ENCODE measurements around the gene COMMD9. TPM values are rescaled to one million over a fixed set of nuclear protein-coding genes. Genes with fewer than 3 reads are reported as not detected.

Gene COMMD9
- polyA plus RNA-seq, 3 donors: 22.2 to 45.5 (median 40.8) TPM

DNA sequence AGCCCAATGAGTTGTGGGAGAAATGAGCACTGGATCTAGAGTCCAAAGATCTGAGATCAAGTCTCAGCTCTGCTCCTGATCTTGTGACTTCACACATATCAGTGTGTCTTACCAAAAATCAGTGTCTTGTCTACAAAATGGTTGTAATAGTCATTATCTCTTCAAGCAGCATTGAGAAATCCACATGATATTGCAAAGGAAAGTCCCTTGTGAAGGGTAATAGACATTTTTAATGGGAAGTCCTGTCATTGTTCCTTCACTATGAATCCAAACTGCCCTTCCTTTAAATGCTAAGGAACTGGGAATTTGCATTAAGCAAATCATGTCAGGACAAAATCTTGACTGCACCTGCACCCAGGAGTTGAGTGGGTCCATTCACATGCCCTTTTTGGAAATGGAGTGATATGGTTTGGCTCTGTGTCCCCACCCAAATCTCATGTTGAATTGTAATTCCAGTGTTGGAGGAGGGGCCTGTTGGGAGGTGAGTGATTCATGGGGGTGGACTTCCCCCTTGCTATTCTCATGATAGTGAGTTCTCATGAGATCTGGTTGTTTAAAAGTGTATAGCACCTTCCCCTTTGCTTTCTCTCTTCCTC lies 51.1 kb downstream of the COMMD9 start:
- no peak overlapping the region for H3K27ac ChIP-seq (ENCODE audit: low read depth, low read length)

DNA sequence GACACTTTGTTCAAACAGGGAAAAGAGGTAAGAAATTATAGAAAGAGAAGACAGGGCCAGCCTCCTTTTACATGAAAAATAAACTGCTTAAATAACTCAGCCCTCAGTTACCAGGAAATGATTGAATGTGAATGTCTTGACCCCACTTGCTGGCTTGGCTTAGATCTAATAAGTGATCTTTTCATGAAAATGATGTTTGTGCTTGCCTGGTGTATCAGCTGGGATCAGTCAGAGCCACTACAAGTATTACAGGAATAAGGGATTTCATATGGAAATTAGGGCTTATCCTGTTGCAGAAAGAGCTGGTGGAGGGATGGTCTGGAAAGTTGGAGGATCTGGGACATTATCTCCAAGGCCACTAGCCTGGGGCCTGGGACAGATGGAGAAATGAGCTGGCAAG lies 51.8 kb downstream of the COMMD9 start:
- H3K27ac ChIP-seq (ENCODE audit: low read depth, low read length): no peak overlapping the region

DNA sequence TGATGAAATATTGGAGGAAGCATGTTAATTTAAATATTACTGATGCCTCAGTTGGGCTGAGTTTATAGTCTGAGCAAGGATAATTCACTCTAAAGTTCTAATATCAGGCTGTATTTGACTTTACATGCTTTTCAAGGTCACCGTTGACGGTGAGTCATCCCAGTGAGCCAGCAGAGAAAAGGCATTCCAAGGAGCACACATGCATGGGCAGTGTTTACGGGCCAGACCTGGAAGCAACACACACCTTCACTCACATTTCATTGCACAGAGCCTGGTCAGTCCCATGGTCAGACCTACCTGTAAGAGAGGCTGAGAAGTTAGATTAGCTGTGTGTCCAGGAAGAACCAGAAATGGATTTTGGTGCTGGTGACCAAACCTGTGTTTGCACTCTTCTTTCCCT lies 53.5 kb downstream of the COMMD9 start:
- 46 to 100% (median 96%) methylated on average over 3 of the region's 3 CpGs for WGBS, 3 donors
- no peak overlapping the region for H3K27ac ChIP-seq (ENCODE audit: low read depth, low read length)

DNA sequence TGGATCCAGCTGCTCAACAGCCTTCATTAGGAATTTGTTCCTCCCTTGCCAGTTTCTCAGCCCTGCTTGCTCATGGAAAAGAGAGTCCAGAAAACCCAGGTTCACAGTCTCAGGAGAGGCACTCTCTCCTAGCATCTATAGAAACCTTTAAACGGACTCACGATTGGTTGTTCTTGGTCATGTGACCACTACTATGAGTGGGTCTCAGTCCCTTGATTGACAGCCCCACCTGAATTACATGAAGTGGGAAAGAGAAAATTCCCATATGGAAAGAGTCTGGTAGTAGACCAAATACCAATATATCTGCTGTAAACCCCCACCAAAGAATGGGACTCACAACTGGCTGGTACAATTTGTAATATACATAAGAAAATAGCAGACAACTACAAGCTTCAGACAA lies 54.4 kb downstream of the COMMD9 start:
- H3K27ac ChIP-seq (ENCODE audit: low read depth, low read length): no peak overlapping the region
- WGBS, 3 donors: 95 to 98% (median 97%) methylated on average over 2 of the region's 2 CpGs

DNA sequence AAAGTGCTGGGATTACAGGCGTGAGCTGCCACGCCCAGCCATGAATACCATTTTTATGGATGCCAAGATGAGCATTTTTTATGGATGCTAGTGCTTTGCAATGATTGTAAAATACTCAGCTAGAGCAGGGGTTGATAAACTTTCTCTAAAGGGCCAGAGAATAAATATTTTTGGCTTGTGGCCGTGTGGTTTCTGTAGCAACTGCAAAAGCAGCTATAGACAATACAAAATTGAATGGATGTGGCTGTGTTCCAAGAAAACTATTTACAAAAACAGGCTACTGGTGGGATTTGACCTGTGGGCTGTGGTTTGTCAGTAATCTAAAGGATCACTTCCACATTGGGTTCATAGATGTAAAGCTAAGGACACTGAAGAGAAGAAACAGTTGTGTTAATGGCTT lies 56.0 kb downstream of the COMMD9 start:
- 44 to 77% (median 52%) methylated on average over 3 of the region's 3 CpGs for WGBS, 3 donors
- H3K27ac ChIP-seq (ENCODE audit: low read depth, low read length): no peak overlapping the region

DNA sequence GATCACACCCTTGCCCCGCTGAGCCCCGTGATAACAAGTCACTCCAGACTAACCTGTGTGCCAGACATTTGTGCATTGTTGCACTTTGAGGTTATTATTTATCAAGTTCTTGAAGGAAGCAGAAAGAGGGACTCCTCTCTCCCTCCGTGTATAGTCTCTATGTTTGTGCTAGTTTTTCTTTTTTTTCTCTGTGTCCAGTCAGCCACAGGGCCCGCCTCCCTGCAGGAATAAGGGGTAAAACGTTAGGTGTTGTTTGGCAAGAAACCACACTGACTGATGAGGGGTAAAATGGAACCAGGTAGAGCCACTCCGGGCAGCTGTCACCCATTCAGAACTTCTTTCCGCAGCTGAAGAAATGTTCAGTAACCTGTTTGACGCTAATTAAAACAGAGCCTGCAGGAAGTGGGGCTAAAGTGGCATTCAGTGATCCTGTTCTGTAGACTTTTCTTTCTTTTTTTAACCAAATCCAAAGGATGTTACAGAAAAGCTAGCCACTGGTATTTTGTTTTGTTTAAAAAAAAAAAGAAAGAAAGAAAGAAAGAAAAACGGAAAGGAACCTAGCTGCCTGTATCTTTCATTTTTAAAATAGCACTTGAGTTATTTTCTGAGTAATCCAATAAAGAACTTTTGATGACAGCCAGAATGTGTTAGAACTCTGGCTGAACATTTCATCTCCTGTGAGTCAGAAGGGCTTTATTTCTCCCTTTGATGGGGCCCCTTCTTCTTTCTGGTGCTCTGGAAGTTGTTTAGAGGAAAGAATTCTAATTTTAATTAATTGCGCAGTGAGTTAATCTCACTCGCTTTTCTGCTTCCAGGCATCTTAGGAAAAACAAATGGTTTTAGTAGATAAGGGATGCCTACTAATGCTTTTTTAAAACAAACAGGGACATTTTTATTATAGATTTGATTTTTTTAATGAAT lies 58.2 kb downstream of the COMMD9 start:
- H3K27ac ChIP-seq (ENCODE audit: low read depth, low read length): no peak overlapping the region
- WGBS, 3 donors: 56 to 72% (median 67%) methylated on average over 11 of the region's 11 CpGs

DNA sequence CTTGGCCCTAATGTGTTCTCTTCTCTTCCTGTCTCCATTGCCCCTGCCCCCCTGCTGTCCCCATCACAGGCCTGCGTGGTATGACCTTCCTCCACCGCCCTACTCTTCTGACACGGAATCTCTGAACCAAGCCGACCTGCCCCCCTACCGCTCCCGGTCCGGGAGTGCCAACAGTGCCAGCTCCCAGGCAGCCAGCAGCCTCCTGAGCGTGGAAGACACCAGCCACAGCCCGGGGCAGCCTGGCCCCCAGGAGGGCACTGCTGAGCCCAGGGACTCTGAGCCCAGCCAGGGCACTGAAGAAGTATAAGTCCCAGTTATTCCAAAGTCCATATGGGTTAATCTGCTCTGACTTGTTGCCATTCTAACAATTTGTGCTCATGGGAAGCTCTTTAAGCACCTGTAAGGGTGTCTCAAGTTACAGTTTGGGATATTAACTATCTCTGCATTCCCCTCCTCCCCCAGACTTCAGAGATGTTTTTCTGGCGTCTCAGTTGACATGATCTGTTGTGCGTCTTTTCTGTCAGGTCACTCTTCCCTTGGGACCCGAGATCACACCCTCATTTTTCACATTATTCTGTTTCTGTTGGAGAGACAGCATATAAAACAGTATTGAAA lies 60.0 kb downstream of the COMMD9 start:
- WGBS, 3 donors: 91 to 92% (median 92%) methylated on average over 12 of the region's 12 CpGs
- no peak overlapping the region for H3K27ac ChIP-seq (ENCODE audit: low read depth, low read length)

DNA sequence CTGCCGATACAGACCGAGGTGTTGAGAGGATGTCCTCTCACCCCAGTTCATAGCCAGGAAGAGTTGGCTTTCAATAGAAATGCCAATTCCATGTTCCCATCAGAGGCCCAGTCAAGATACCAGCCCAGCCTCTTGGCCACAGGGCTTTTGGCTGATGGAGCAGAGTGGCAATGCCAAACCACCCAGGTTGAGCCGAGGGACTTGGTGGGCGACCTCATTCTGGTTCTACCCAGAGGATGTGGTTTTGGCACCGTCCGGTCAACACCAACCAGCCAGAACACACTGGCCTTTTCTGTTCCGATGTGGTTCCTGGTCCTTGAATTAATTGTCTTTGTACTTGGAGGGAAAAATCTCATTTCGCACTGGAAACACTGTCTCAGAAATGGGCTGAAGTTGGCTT lies 60.5 kb downstream of the COMMD9 start:
- 94 to 96% (median 95%) methylated on average over 8 of the region's 8 CpGs for WGBS, 3 donors
- H3K27ac ChIP-seq (ENCODE audit: low read depth, low read length): no peak overlapping the region

DNA sequence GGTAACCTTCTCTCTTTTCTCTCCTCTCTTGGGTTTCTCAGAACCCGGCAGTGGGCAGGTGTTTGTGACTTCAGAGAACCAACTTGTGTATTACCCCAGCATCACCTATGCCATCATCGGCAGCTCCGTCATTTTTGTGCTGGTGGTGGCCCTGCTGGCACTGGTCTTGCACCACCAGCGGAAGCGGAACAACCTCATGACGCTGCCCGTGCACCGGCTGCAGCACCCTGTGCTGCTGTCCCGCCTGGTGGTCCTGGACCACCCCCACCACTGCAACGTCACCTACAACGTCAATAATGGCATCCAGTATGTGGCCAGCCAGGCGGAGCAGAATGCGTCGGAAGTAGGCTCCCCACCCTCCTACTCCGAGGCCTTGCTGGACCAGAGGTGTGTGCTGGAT lies 62.2 kb downstream of the COMMD9 start:
- 97 to 99% (median 98%) methylated on average over 15 of the region's 15 CpGs for WGBS, 3 donors
- no peak overlapping the region for H3K27ac ChIP-seq (ENCODE audit: low read depth, low read length)

DNA sequence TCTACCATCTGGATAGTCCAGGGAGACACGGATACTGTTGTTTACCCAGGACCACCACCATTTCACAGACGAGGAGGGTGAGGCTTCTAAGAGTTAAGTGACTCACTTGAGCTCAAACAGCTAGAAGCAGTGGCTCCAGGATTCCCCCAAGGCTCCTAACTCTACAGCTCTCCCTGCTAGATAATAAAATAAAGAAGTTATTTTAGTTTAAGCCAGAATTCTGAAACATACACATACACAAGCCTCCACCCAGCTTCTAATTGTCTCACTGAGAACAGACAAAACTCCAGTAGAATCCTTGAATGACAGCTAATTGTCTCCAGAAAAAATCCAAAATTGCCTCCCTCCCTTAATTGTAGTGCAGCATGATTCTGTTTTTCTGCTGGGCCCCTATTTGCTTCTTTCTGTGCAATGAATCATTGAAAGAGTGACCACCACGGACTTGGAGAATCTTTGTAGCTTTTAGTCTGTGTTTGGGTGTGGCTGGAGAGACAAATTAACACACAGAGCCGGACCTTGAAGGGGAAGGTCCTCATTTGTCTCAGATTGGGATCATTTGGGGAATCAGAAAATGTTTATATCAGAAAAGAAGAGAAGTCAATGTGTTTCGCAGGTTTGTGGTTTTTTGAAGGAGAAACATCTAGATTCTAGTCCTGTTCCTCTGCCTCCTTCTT lies 64.9 kb downstream of the COMMD9 start:
- no peak overlapping the region for H3K27ac ChIP-seq (ENCODE audit: low read depth, low read length)
- 62 to 80% (median 77%) methylated on average over 5 of the region's 5 CpGs for WGBS, 3 donors

DNA sequence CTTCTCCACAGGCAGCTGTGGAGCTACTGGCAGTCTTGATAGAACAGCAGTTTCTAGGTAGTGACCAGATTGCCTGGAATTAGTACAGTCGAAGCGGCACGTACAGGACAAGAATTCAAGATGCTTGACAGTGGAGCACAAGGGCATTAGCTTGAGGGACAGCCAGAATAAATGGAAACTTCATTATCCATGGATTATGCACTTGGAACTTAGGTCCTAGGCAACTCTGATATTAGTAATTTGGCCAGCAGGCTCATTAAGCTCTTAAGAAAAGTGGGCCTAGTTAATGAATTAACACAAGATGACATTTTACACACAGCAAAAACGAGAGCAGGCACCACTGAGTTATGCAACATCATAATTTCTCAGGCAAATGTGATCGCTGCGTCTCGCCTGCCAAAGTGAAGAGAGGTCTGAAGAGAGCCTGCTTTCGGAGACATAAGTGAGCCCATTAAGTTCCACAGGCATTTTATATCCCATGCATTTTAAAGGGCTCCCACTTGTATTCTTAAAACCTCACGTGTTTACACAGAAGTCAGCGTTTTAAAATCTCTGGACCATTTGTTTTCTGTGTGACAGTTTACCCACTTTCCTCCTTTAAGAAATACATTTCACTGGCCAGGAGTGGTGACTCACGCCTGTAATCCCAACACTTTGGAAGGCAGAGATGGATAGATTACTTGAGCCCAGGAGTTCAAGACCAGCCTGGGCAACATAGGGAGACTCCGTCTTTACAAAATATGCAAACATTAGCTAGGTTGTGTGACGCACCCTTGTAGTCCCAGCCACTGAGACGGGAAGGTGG lies 66.2 kb downstream of the COMMD9 start:
- 56 to 71% (median 62%) methylated on average over 14 of the region's 14 CpGs for WGBS, 3 donors
- H3K27ac ChIP-seq (ENCODE audit: low read depth, low read length): no peak overlapping the region

Other genes with a start within 250 kb of the COMMD9 start
- gene PRR5L, start 6.9 kb upstream of the COMMD9 start, polyA plus RNA-seq: 1 to 10 TPM in 2 of 3 donors, under 1 TPM in 1; 0.75 to 7.3 (median 2.8) TPM
- gene TRAF6, start 220.8 kb upstream of the COMMD9 start, polyA plus RNA-seq: 1 to 10 TPM; 2.0 to 5.1 (median 3.5) TPM

Data from adipose tissue (tissue), 3 donors.